Activated CD8-positive, alpha-beta memory T cell treated with anti-CD3 and anti-CD28 coated beads, Interleukin-2, amount 50 U/mL, for 1 hour (primary cell): ENCODE measurements around the gene ADAMTSL2.
"Not testable (repeated sequence)": the region's sequence is repeated elsewhere in the genome, so short reads cannot be mapped to it uniquely, and the experiment has no call there.

Experiments
- DNase-seq: peaks from one replicate; pipeline ENCODE4 v3.0.0-alpha.2; 2020; ENCODE audit errors: extremely low read depth

Gene ADAMTSL2

GRCh38 chr9:133558191-133559126, 24.0 kb downstream of the ADAMTSL2 start:
- DNase-seq, result no peak

DNA sequence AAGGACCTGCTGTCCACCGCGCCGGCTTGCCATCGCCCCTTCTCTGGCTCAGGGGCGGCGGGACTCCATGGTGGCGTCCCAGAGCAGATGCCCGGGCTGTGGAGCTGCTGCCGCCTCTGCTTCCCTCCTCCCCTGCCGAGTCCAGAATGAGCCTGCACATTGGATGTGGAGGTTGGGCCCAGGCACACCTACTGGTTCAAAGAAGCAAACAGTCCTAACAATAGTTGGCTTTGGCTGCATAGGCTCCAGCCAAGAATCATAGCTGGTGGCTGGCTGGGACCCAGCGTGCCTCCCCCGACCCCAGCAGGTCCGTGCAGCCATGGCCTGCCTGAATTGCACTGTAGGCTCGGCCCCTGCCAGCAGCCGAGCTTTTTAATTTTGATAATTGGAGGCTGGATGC, 25.8 kb downstream of the ADAMTSL2 start:
- DNase-seq, result no peak

DNA sequence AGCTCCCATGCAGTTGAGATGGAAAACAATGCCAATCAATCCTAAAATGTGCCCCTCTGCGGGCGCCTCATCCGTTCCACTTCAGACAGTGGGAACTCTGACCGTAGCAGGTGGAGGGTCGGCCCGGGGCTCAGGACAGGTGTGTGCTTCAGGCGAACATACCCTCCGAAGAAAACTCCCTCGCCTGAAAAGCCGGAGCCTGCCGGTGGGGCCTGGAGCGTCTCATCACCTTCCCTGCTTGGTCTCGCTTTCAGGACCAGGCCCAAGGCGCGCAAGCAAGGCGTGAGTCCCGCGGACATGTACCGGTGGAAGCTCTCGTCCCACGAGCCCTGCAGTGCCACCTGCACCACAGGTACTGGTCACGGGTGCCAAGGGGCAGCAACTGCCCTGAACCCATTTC, 26.4 kb downstream of the ADAMTSL2 start:
- DNase-seq, result no peak

- DNase-seq, result no peak
Measured at GRCh38 chr9:133561976-133562554, 27.6 kb downstream of the ADAMTSL2 start.

DNA sequence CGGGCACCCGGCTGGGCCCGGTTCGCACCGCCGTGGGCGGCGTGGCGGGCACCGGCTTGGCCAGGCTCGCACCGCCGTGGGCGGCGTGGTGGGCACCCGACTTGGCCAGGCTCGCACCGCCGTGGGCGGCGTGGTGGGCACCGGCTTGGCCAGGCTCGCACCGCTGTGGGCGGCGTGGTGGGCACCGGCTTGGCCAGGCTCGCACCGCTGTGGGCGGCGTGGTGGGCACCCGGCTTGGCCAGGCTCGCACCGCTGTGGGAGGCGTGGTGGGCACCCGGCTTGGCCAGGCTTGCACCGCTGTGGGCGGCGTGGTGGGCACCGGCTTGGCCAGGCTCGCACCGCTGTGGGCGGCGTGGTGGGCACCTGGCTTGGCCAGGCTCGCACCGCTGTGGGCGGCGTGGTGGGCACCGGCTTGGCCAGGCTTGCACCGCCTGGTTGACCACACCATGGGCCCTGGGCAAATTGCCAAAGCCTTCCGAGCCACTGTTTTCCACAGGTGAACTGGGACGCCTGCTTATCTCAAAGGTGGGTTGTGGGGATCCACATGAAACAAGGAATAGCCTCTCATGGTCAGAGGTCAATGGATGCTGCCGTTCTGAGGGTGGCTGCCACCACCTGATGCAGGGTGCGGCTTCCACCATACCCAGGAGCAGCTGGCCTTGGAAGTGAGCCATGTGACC, 28.2 kb downstream of the ADAMTSL2 start:
- DNase-seq, result no peak

DNA sequence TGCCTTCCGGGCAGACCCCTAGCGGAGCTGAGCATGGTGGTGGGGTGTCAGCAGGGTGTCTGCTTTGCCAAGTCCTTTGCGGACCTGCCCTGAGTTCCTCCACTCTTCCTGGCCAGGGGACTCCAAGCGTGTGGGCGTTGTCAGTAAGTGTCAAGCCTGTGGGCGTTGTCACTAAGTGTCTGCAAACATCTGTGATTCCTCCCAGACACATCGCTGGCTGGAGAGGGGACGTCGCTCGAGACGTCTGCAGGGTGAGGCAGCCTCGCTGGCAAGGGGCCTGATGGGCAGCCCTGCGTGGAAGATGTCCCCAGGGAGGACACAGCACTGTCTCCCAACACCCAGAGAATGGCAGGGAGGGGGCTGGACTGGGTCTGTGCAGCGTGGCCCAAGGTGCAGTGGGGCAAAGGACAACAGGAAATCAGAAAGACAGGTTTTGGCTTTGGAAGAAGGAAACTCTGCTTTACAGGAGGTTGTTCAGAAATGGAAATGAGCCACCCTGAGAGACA, 28.8 kb downstream of the ADAMTSL2 start:
- DNase-seq, result no peak

- DNase-seq, result not testable (repeated sequence)
Measured at GRCh38 chr9:133563814-133564213, 29.3 kb downstream of the ADAMTSL2 start.

DNA sequence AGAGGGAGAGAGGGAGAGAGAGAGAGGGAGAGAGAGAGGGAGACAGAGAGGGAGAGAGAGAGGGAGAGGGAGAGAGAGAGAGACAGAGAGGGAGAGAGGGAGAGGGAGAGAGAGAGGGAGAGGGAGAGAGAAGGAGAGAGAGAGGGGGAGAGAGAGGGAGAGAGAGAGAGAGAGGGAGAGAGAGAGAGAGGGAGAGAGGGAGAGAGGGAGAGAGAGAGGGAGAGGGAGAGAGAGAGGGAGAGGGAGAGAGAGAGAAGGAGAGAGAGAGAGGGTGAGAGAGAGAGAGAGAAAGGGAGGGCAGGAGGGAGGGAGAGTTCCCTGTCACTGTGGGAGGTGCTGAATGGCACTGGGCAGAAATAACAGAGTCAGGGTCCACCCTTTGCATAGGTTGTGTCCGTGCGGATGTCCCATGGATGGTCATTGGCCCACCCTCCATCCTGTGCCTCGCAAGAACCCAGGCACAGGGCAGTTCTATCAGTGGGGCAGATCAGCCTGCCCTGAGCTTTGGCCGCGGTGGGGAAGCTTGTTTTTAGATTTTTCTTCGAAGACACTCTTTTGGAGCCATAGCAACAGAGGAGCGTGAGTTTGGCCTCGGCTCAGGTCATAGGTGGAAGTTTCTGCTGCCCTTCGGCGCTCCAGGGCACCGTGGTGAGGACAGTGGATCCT, 30.1 kb downstream of the ADAMTSL2 start:
- DNase-seq, result no peak

- no peak for DNase-seq
Measured at GRCh38 chr9:133566382-133566781, 31.9 kb downstream of the ADAMTSL2 start.

GRCh38 chr9:133566817-133567216, 32.3 kb downstream of the ADAMTSL2 start:
- no peak for DNase-seq

DNA sequence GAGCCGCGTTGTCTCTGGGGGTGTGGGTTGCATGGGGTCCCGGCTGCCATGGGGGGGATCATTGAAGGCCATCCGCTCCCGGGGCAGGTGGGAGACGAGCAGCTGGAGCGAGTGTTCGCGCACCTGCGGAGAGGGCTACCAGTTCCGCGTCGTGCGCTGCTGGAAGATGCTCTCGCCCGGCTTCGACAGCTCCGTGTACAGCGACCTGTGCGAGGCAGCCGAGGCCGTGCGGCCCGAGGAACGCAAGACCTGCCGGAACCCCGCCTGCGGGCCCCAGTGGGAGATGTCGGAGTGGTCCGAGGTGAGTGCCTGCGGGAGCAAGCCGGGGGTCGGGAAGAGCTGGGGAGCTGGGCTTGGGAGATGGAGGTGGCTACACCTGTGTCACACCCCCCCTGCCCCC, 33.7 kb downstream of the ADAMTSL2 start:
- DNase-seq, result no peak

DNA sequence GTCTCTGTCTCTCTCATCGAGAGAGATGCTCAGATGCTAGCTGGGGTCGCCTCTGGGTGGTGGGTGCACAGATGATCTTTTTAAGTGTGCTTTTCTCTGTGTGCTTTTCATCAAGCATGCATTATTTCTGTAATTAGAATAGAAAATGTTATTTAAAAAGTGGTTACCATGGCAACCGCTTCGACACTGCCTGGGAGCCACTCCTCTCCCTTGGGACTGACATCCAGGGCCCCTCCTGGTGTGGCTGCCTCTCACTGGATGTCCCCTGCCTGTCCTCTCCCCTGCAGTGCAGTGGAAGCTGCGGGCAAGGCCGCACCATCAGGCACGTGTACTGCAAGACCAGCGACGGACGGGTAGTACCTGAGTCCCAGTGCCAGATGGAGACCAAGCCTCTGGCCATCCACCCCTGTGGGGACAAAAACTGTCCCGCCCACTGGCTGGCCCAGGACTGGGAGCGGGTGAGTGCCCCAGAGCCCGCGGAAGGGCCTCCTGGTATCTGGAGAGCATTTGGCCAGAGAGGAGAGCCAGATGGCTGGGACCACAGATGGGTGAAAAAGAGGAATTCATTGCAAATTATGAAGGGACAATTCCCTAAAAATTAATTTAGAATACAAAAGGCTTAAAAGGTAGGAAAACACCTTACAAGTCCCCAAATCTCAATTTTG, 34.7 kb downstream of the ADAMTSL2 start:
- DNase-seq, result no peak

- DNase-seq, result no peak
Measured at GRCh38 chr9:133569891-133570690, 35.6 kb downstream of the ADAMTSL2 start.

DNA sequence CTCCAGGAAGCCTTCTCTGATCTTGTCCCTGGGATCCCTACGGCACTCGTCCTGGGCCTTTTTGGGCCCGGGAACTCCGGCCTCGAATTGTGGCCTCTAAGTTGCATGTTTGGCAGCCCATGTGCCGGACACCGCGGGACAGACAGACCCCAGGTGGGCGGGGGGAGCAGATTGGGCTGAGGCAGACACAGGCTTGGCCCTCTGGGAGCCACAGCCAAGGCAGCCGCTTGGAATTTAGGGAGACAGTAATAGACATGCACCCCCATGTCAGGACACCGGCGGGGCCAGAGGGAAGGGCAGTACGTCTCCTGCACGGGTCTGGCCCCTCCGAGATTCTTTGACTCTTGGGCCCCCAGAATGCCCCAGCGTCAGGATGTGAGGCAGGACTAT, 36.2 kb downstream of the ADAMTSL2 start:
- DNase-seq, result no peak

GRCh38 chr9:133571391-133571890, 36.9 kb downstream of the ADAMTSL2 start:
- DNase-seq, result no peak

DNA sequence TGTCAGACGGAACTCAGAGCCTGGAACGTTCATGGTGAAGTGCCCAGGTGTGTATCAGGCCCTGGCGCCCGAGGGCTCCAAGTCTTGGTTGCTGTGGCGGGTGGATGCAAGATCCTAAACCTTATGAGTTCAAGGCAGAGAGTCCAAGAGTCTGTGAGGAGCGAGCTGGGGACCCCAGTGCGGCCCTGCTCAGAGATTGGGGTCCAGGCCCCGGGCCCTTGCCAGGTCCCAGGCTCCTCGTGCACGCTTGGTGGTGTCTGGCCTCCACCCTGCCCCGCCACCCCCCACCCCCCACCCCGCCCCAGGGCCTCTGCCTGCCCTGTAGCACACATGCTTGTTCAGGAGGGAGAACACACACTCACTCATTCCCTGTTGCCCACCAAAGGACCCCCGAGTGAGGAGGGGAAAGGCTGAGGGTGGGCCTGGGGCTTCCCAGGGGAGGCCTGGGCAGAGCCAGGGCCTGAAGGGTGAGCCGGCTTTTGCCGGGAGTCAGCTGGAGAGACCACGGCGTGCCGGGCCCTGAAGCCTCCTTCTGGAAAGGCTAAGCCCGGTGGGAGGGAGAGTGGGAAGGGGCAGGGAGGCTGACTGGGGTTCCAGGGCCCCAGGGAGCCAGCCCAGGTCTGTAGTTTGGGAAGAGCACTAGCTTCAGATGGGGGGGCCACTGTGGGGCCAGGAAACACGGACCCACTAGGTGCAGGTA, 37.5 kb downstream of the ADAMTSL2 start:
- no peak for DNase-seq

- no peak for DNase-seq
Measured at GRCh38 chr9:133572821-133573361, 38.4 kb downstream of the ADAMTSL2 start.

DNA sequence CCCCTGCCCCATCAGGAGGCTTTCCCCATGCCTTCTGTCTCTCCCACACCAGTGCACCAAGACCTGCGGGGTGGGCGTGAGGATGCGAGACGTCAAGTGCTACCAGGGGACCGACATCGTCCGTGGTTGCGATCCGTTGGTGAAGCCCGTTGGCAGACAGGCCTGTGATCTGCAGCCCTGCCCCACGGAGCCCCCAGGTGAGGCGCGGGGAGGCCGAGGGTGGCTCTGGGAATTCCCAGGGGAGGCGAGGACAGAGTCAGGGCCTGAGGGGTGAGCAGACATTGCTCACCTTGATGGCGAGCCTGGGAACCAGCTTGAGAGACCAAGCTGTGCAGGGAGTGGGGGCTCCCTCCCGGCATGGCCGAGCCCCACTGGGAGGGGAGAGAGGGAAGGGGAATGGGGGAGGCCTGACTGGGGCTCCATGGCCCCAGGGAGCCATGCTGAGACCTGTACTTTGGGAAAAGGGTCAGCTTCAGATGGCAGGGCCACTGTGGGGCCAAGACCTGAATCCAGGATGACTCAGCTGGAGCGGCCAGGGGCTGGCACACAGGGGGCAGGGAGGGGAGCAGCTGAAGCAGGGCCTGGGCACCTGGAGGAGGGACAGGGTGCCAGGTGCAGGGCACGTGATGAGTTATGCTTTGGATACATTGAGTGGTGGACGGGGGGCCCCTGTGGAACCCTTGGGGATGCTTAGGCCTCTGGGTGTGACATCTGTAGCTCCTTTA, 39.4 kb downstream of the ADAMTSL2 start:
- no peak for DNase-seq

- DNase-seq, result no peak
Measured at GRCh38 chr9:133574771-133575170, 40.3 kb downstream of the ADAMTSL2 start.
